ENCODE data around the gene PDK4.
"Not testable (repeated sequence)": the region's sequence is repeated elsewhere in the genome, so short reads cannot be mapped to it uniquely, and the experiment has no call there.

Gene PDK4

DNA sequence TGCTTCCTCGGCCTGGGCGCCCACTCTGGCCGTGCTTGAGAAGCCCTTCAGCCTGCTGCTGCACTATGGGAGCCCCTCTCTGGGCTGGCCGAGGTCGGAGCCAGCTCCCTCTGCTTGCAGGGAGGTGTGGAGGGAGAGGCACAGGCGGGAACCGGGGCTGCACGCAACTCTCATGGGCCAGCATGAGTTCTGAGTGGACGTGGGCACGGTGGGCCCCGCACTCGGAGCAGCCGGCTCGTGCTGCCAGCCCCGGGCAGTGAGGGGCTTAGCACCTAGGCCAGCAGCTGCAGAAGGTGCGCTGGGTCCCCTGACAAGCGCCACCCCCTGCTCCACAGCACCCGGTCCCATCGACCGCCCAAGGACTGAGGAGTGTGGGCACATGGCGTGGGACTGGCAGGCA is 9.0 kb upstream of the PDK4 start:
- Histone ChIP-seq H3K36me3 (ENCODE audit: control insufficient read depth, insufficient read depth, low read length) (no peaks in the 10 kb centered on the region), H3K27me3 (ENCODE audit: control insufficient read depth, insufficient read depth, low read length, poor library complexity, severe bottlenecking) (no peaks in the 10 kb centered on the region), H3K9me3 (ENCODE audit: control insufficient read depth, low read length) (no peaks in the 10 kb centered on the region), H3K27ac (ENCODE audit: insufficient read depth, low read depth, low read length, poor library complexity, severe bottlenecking) (no peak overlapping the region), H3K4me3 (ENCODE audit: insufficient read depth, low read depth, low read length) (no peak overlapping the region), H3K4me1 (ENCODE audit: control insufficient read depth, insufficient read depth, low read length) (peaks cover 15% of the 10 kb centered on the region)
- 95 to 97% methylated on average over 21 of the region's 21 CpGs for WGBS, 2 experiments

- not testable (repeated sequence) for H3K36me3 ChIP-seq (ENCODE audit: control insufficient read depth, insufficient read depth, low read length); H3K27me3 ChIP-seq (ENCODE audit: control insufficient read depth, insufficient read depth, low read length, poor library complexity, severe bottlenecking); H3K9me3 ChIP-seq (ENCODE audit: control insufficient read depth, low read length); H3K4me3 ChIP-seq (ENCODE audit: insufficient read depth, low read depth, low read length); H3K27ac ChIP-seq (ENCODE audit: insufficient read depth, low read depth, low read length, poor library complexity, severe bottlenecking)
- H3K4me1 ChIP-seq (ENCODE audit: control insufficient read depth, insufficient read depth, low read length) = peaks cover 15% of the 10 kb centered on the region
- WGBS, 2 experiments = 92 to 98% methylated on average over 3 of the region's 3 CpGs
These were observed 8.5 kb upstream of the PDK4 start for GRCh38 chr7:95604811-95605210.

- H3K4me1 ChIP-seq (ENCODE audit: control insufficient read depth, insufficient read depth, low read length) = peaks cover 14% of the 10 kb centered on the region
- not testable (repeated sequence) for H3K9me3 ChIP-seq (ENCODE audit: control insufficient read depth, low read length); H3K4me3 ChIP-seq (ENCODE audit: insufficient read depth, low read depth, low read length); H3K36me3 ChIP-seq (ENCODE audit: control insufficient read depth, insufficient read depth, low read length); H3K27ac ChIP-seq (ENCODE audit: insufficient read depth, low read depth, low read length, poor library complexity, severe bottlenecking); H3K27me3 ChIP-seq (ENCODE audit: control insufficient read depth, insufficient read depth, low read length, poor library complexity, severe bottlenecking)
- WGBS, 2 experiments = 91 to 92% methylated on average over 2 of the region's 2 CpGs
These were observed 8.1 kb upstream of the PDK4 start for GRCh38 chr7:95604397-95604796.

- Histone ChIP-seq H3K27me3 (ENCODE audit: control insufficient read depth, insufficient read depth, low read length, poor library complexity, severe bottlenecking) (peaks cover 19% of the 10 kb centered on the region), H3K27ac (ENCODE audit: insufficient read depth, low read depth, low read length, poor library complexity, severe bottlenecking) (no peak overlapping the region), H3K9me3 (ENCODE audit: control insufficient read depth, low read length) (no peaks in the 10 kb centered on the region), H3K36me3 (ENCODE audit: control insufficient read depth, insufficient read depth, low read length) (no peaks in the 10 kb centered on the region), H3K4me3 (ENCODE audit: insufficient read depth, low read depth, low read length) (no peak overlapping the region), H3K4me1 (ENCODE audit: control insufficient read depth, insufficient read depth, low read length) (no peaks in the 10 kb centered on the region)
- 89 to 92% methylated on average over 4 of the region's 4 CpGs for WGBS, 2 experiments
These were observed 6.1 kb upstream of the PDK4 start for GRCh38 chr7:95602421-95602820.

- no peak overlapping the region for H3K27ac ChIP-seq (ENCODE audit: insufficient read depth, low read depth, low read length, poor library complexity, severe bottlenecking)
- no peaks in the 10 kb centered on the region for H3K4me1 ChIP-seq (ENCODE audit: control insufficient read depth, insufficient read depth, low read length)
- H3K36me3 ChIP-seq (ENCODE audit: control insufficient read depth, insufficient read depth, low read length) = no peaks in the 10 kb centered on the region
- WGBS, 2 experiments = 84 to 92% methylated on average over 4 of the region's 4 CpGs
- peaks cover 30% of the 10 kb centered on the region for H3K27me3 ChIP-seq (ENCODE audit: control insufficient read depth, insufficient read depth, low read length, poor library complexity, severe bottlenecking)
- H3K9me3 ChIP-seq (ENCODE audit: control insufficient read depth, low read length) = no peaks in the 10 kb centered on the region
- H3K4me3 ChIP-seq (ENCODE audit: insufficient read depth, low read depth, low read length) = no peak overlapping the region
These were observed 5.0 kb upstream of the PDK4 start for GRCh38 chr7:95601316-95601715.

DNA sequence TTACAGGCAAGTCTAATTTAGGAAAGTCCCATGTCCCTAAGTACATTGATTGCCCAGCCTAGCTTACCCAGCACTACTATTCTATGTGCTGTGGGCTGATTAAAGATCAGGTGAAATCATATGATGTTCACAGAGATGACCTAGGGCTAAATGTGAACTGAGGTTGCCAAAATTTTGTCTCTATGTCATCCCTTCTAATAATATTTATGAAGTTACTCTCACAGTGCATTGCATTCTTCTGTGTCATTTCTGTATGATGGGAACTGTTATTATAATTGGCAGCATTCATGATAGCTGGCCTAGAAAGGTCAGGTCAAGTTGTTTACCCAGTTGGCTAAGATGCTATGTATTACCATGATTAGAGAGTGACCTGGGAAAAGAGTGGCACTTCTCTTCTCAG is 2.8 kb upstream of the PDK4 start:
- Histone ChIP-seq H3K9me3 (ENCODE audit: control insufficient read depth, low read length) (no peaks in the 10 kb centered on the region), H3K27ac (ENCODE audit: insufficient read depth, low read depth, low read length, poor library complexity, severe bottlenecking) (no peak overlapping the region), H3K27me3 (ENCODE audit: control insufficient read depth, insufficient read depth, low read length, poor library complexity, severe bottlenecking) (peaks cover 53% of the 10 kb centered on the region), H3K36me3 (ENCODE audit: control insufficient read depth, insufficient read depth, low read length) (no peaks in the 10 kb centered on the region), H3K4me1 (ENCODE audit: control insufficient read depth, insufficient read depth, low read length) (peaks cover 3% of the 10 kb centered on the region), H3K4me3 (ENCODE audit: insufficient read depth, low read depth, low read length) (no peak overlapping the region)

DNA sequence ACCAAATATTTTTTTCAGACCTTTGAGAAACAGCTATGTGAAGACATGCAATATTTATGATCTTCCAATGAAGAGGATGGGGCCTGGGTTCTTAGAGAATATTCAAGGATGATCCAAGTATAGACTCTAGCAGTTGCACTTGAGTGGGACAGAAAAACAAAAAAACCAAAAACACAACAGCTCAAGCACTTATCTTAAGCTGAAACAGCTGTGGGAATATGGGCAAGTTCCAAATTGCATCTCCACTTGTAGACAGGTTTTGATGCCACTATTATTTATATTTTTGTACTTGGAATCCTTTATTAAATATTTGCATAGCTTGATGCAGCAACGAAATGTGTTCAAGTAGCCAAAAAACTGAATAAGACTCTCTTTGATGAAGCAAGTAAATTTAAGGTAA is 2.2 kb upstream of the PDK4 start:
- 65 to 100% methylated on average over 1 of the region's 1 CpG for WGBS, 2 experiments
- H3K27me3 ChIP-seq (ENCODE audit: control insufficient read depth, insufficient read depth, low read length, poor library complexity, severe bottlenecking) = peaks cover 58% of the 10 kb centered on the region

DNA sequence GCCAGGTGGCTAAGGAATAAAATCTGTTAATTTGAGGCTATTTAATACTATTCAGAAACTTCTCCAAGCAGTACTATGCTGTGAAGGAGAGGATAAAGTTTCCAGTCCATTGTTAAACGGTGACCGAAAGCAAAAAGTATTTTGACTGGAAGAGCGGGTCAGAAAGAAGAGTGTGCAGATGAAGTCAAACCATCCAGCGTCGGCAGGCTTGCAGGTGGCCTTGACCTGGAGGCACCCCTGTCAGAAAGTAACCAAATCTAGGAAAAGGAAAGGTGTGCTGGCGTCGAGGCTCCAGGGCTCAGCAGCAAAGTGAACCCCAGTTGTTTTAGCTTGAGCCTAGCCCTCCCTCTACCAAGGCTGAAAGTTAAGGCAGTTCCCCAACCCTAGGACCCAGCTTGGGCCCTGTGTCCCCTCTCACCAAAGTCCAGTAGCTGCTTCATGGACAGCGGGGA is 544 bp downstream of the PDK4 start:
- H3K36me3 ChIP-seq (ENCODE audit: control insufficient read depth, insufficient read depth, low read length) = no peaks in the 10 kb centered on the region
- peaks cover 58% of the 10 kb centered on the region for H3K27me3 ChIP-seq (ENCODE audit: control insufficient read depth, insufficient read depth, low read length, poor library complexity, severe bottlenecking)
- H3K27ac ChIP-seq (ENCODE audit: insufficient read depth, low read depth, low read length, poor library complexity, severe bottlenecking) = no peak overlapping the region
- H3K4me1 ChIP-seq (ENCODE audit: control insufficient read depth, insufficient read depth, low read length) = peaks cover 3% of the 10 kb centered on the region
- H3K4me3 ChIP-seq (ENCODE audit: insufficient read depth, low read depth, low read length) = peak overlapping the region; percentile 45
- WGBS, 2 experiments = 44 to 45% methylated on average over 8 of the region's 8 CpGs
- H3K9me3 ChIP-seq (ENCODE audit: control insufficient read depth, low read length) = no peaks in the 10 kb centered on the region

More for the DNA sequence above, 2.2 kb upstream of the PDK4 start:
- H3K4me1 ChIP-seq (ENCODE audit: control insufficient read depth, insufficient read depth, low read length) = peaks cover 3% of the 10 kb centered on the region
- no peak overlapping the region for H3K4me3 ChIP-seq (ENCODE audit: insufficient read depth, low read depth, low read length)
- no peak overlapping the region for H3K27ac ChIP-seq (ENCODE audit: insufficient read depth, low read depth, low read length, poor library complexity, severe bottlenecking)
- H3K9me3 ChIP-seq (ENCODE audit: control insufficient read depth, low read length) = no peaks in the 10 kb centered on the region
- no peaks in the 10 kb centered on the region for H3K36me3 ChIP-seq (ENCODE audit: control insufficient read depth, insufficient read depth, low read length)

DNA sequence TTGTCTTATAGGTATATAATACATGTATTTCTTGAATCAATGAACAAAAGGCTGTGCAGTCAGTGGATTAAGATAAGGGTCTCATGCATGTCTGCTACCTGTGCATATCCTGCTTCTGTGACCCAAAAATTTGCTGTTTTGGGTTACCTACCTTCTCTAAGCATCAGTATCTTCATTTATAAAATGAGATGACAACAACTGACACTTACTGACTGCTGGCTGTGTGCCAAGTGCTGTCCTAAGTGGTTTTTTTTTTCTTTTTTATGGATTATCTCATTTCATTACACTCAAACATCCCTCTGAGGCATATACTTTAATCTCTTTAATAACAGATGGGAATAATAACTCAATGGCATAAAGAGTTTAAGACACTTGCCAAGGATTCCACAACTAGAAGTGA is 2.1 kb downstream of the PDK4 start:
- Histone ChIP-seq H3K27ac (ENCODE audit: insufficient read depth, low read depth, low read length, poor library complexity, severe bottlenecking) (no peak overlapping the region), H3K9me3 (ENCODE audit: control insufficient read depth, low read length) (no peaks in the 10 kb centered on the region), H3K4me1 (ENCODE audit: control insufficient read depth, insufficient read depth, low read length) (peaks cover 3% of the 10 kb centered on the region), H3K4me3 (ENCODE audit: insufficient read depth, low read depth, low read length) (no peak overlapping the region), H3K27me3 (ENCODE audit: control insufficient read depth, insufficient read depth, low read length, poor library complexity, severe bottlenecking) (peaks cover 55% of the 10 kb centered on the region), H3K36me3 (ENCODE audit: control insufficient read depth, insufficient read depth, low read length) (no peaks in the 10 kb centered on the region)

DNA sequence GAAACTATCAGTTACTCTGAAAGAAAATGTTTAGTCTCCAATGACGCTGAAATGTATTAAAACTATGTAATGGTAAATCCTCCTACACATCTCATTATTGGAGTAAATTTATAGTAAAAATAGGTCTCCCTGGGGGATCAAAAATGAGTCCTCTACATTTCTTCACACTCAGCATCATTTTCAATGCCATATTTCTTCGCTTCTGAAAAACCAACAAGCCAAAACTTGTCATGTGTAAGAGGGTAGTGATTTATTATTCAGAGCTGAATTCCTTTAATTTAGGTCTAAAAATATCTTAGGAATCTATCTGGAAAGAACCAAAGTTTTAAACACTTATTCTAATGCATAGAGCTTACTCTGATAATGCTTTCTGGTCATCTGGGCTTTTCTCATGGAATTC is 3.0 kb downstream of the PDK4 start:
- no peak overlapping the region for H3K27ac ChIP-seq (ENCODE audit: insufficient read depth, low read depth, low read length, poor library complexity, severe bottlenecking)
- H3K36me3 ChIP-seq (ENCODE audit: control insufficient read depth, insufficient read depth, low read length) = no peaks in the 10 kb centered on the region
- H3K4me1 ChIP-seq (ENCODE audit: control insufficient read depth, insufficient read depth, low read length) = peaks cover 3% of the 10 kb centered on the region
- H3K9me3 ChIP-seq (ENCODE audit: control insufficient read depth, low read length) = no peaks in the 10 kb centered on the region
- whole genome bisulfite sequencing, 2 experiments = no CpG with 5 or more reads among the region's 2 CpGs
- no peak overlapping the region for H3K4me3 ChIP-seq (ENCODE audit: insufficient read depth, low read depth, low read length)
- peaks cover 48% of the 10 kb centered on the region for H3K27me3 ChIP-seq (ENCODE audit: control insufficient read depth, insufficient read depth, low read length, poor library complexity, severe bottlenecking)

DNA sequence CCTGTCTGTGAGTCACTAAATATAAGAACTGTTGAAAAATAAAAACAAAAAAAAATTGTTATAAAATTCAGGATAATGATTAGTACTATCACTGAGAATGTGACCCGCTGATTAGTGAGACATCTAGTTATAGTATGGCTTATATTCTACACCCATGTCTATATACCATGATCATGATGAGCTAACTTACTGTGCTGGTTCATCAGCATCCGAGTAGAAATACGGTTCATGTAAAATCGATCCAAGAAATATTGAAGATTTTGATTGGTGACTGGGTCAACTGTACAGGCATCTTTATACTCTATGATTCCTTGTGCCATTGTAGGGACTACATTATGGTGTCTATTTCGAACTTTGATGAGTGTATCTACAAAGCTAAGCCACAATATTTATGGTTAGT is 3.7 kb downstream of the PDK4 start:
- Histone ChIP-seq H3K27me3 (ENCODE audit: control insufficient read depth, insufficient read depth, low read length, poor library complexity, severe bottlenecking) (peaks cover 40% of the 10 kb centered on the region), H3K4me1 (ENCODE audit: control insufficient read depth, insufficient read depth, low read length) (peaks cover 3% of the 10 kb centered on the region), H3K27ac (ENCODE audit: insufficient read depth, low read depth, low read length, poor library complexity, severe bottlenecking) (no peak overlapping the region), H3K36me3 (ENCODE audit: control insufficient read depth, insufficient read depth, low read length) (no peaks in the 10 kb centered on the region), H3K4me3 (ENCODE audit: insufficient read depth, low read depth, low read length) (no peak overlapping the region), H3K9me3 (ENCODE audit: control insufficient read depth, low read length) (no peaks in the 10 kb centered on the region)
- WGBS, 2 experiments = 92 to 93% methylated on average over 4 to 5 of the region's 5 CpGs

All from ectodermal cell (in vitro differentiated cells).